WTC11 (cell line): ENCODE data around the gene ADCY3. TPM values are rescaled to one million over a fixed set of nuclear protein-coding genes. Genes with fewer than 3 reads are reported as not detected.
"Not testable (repeated sequence)": the region's sequence is repeated elsewhere in the genome, so short reads cannot be mapped to it uniquely, and the experiment has no call there.

Experiments
- ATAC-seq: fragments of 200-7000 bp; cut with Tn5 transposase; 2 replicates; pipeline ENCODE4 v1.10.0; 2021; ENCODE audit warnings: mild to moderate bottlenecking, moderate library complexity
- CTCF ChIA-PET: fragments of 300-600 bp; sonication (Branson Sonifier 250); formaldehyde crosslinking; loops from one replicate; lab custom pipeline; 2021; ENCODE audit warnings: antibody characterized with exemption; lab: Charles Lee
- POLR2A ChIA-PET: fragments of 350-600 bp; sonication (Branson Sonifier 250); formaldehyde crosslinking; loops from one replicate; lab custom pipeline; 2021; ENCODE audit warnings: antibody characterized with exemption; lab: Charles Lee
- DNase-seq: peaks from one replicate; pipeline ENCODE4 v3.0.0; 2021; ENCODE audit warnings: low spot score
- H3K27ac Mint-ChIP-seq: 2 replicates; pipeline ENCODE4 v1.8.0; 2021; ENCODE audit warnings: mixed read lengths
- H3K27me3 Mint-ChIP-seq: 2 replicates; pipeline ENCODE4 v1.8.0; 2021; ENCODE audit warnings: low read depth, mild to moderate bottlenecking, moderate library complexity, mixed read lengths
- H3K36me3 Mint-ChIP-seq: 2 replicates; pipeline ENCODE4 v1.8.0; 2021; ENCODE audit warnings: mixed read lengths
- H3K4me1 Mint-ChIP-seq: 2 replicates; pipeline ENCODE4 v1.8.0; 2022; ENCODE audit warnings: mixed read lengths
- H3K4me3 Mint-ChIP-seq: 2 replicates; pipeline ENCODE4 v1.8.0; 2021; ENCODE audit warnings: mild to moderate bottlenecking, moderate library complexity, mixed read lengths
- H3K9me3 Mint-ChIP-seq: 2 replicates; pipeline ENCODE4 v1.8.0; 2021; ENCODE audit warnings: mixed read lengths
- GTF2I ChIP-seq: fragments of 250-450 bp; sonication (Bioruptor Pico); conservative IDR thresholded peaks from 2 replicates; pipeline ENCODE4 v1.4.0; 2021; ENCODE audit warnings: mild to moderate bottlenecking
- JAZF1 ChIP-seq: fragments of 250-450 bp; sonication (Bioruptor Pico); IDR thresholded peaks from 2 replicates; pipeline ENCODE4 v1.9.0; 2021; ENCODE audit warnings: moderate library complexity, mild to moderate bottlenecking, inconsistent platforms
- JUN ChIP-seq: sonication (generic); formaldehyde crosslinking; IDR thresholded peaks from 2 replicates; pipeline ENCODE4 v1.8.0; 2023; ENCODE audit warnings: mild to moderate bottlenecking, missing genetic modification reagents
- NFATC4 ChIP-seq: fragments of 250-450 bp; sonication (Bioruptor Pico); IDR thresholded peaks from 2 replicates; pipeline ENCODE4 v1.9.0; 2021; ENCODE audit warnings: mild to moderate bottlenecking
- PRRX2 ChIP-seq: fragments of 250-450 bp; sonication (Bioruptor Pico); IDR thresholded peaks from 2 replicates; pipeline ENCODE4 v1.8.0; 2021; ENCODE audit warnings: mild to moderate bottlenecking
- RORB ChIP-seq: fragments of 250-450 bp; sonication (Bioruptor Pico); IDR thresholded peaks from 2 replicates; pipeline ENCODE4 v1.9.0; 2021; ENCODE audit warnings: mild to moderate bottlenecking
- SOX15 ChIP-seq: fragments of 250-450 bp; sonication (Bioruptor Pico); IDR thresholded peaks from 2 replicates; pipeline ENCODE4 v1.9.0; 2021; ENCODE audit warnings: mild to moderate bottlenecking
- TEAD4 ChIP-seq: sonication (generic); formaldehyde crosslinking; IDR thresholded peaks from 2 replicates; pipeline ENCODE4 v1.8.0; 2022; ENCODE audit warnings: mild to moderate bottlenecking, missing genetic modification reagents
- ZBTB21 ChIP-seq: sonication (generic); formaldehyde crosslinking; IDR thresholded peaks from 2 replicates; pipeline ENCODE4 v1.8.1; 2023; ENCODE audit warnings: mild to moderate bottlenecking, missing genetic modification reagents, borderline replicate concordance
- ZMAT4 ChIP-seq: fragments of 250-450 bp; sonication (Bioruptor Pico); IDR thresholded peaks from 2 replicates; pipeline ENCODE4 v1.9.0; 2021; ENCODE audit warnings: mild to moderate bottlenecking
- ZNF121 ChIP-seq: sonication (generic); formaldehyde crosslinking; IDR thresholded peaks from 2 replicates; pipeline ENCODE4 v1.8.0; 2023; ENCODE audit warnings: missing genetic modification reagents
- ZNF423 ChIP-seq: fragments of 250-450 bp; sonication (Bioruptor Pico); IDR thresholded peaks from 2 replicates; pipeline ENCODE4 v2.1.2; 2022; ENCODE audit warnings: mild to moderate bottlenecking, moderate library complexity
- total RNA-seq: library from RNA; stranded (reverse); gene quantifications from 3 replicates; pipeline ENCODE4 v1.2.3, GENCODE V29; 2021
- TF ChIP-seq, protein P1 (sequence below): sonication (generic); formaldehyde crosslinking; IDR thresholded peaks from 2 replicates; pipeline ENCODE4 v1.8.0; 2022; ENCODE audit warnings: mild to moderate bottlenecking, missing genetic modification reagents
- TF ChIP-seq, protein P2 (sequence below): sonication (generic); formaldehyde crosslinking; IDR thresholded peaks from 2 replicates; pipeline ENCODE4 v1.8.0; 2023; ENCODE audit warnings: missing genetic modification reagents, mild to moderate bottlenecking, borderline replicate concordance

The ADCY3 gene
- total RNA-seq, 1 experiment from 2014 or later: 37.1 TPM

GRCh38 chr2:24806661-24807036 lies 113.4 kb downstream of the ADCY3 start:
- no peaks in the 10 kb centered on the region for H3K4me1 Mint-ChIP-seq
- CTCF ChIA-PET: no interaction called here
- no peak for ATAC-seq
- no peak for DNase-seq
- POLR2A ChIA-PET: no interaction called here
- H3K9me3 Mint-ChIP-seq: peaks cover 43% of the 10 kb centered on the region
- TF ChIP-seq JAZF1: no peak
- no peak for TF ChIP-seq SOX15
- TF ChIP-seq PRRX2 (CRISPR knock-in tag): no peak
- TF ChIP-seq RORB: no peak
- no peak for TF ChIP-seq ZNF423 (CRISPR knock-in tag)
- TF ChIP-seq, protein P1, sequence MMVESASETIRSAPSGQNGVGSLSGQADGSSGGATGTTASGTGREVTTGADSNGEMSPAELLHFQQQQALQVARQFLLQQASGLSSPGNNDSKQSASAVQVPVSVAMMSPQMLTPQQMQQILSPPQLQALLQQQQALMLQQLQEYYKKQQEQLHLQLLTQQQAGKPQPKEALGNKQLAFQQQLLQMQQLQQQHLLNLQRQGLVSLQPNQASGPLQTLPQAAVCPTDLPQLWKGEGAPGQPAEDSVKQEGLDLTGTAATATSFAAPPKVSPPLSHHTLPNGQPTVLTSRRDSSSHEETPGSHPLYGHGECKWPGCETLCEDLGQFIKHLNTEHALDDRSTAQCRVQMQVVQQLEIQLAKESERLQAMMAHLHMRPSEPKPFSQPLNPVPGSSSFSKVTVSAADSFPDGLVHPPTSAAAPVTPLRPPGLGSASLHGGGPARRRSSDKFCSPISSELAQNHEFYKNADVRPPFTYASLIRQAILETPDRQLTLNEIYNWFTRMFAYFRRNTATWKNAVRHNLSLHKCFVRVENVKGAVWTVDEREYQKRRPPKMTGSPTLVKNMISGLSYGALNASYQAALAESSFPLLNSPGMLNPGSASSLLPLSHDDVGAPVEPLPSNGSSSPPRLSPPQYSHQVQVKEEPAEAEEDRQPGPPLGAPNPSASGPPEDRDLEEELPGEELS (CRISPR knock-in tag): no peak
- TF ChIP-seq ZNF121 (CRISPR knock-in tag): no peak
- no peak for TF ChIP-seq JUN (CRISPR knock-in tag)
- TF ChIP-seq ZBTB21: no peak
- TF ChIP-seq ZMAT4 (CRISPR knock-in tag): no peak
- TF ChIP-seq, protein P2, sequence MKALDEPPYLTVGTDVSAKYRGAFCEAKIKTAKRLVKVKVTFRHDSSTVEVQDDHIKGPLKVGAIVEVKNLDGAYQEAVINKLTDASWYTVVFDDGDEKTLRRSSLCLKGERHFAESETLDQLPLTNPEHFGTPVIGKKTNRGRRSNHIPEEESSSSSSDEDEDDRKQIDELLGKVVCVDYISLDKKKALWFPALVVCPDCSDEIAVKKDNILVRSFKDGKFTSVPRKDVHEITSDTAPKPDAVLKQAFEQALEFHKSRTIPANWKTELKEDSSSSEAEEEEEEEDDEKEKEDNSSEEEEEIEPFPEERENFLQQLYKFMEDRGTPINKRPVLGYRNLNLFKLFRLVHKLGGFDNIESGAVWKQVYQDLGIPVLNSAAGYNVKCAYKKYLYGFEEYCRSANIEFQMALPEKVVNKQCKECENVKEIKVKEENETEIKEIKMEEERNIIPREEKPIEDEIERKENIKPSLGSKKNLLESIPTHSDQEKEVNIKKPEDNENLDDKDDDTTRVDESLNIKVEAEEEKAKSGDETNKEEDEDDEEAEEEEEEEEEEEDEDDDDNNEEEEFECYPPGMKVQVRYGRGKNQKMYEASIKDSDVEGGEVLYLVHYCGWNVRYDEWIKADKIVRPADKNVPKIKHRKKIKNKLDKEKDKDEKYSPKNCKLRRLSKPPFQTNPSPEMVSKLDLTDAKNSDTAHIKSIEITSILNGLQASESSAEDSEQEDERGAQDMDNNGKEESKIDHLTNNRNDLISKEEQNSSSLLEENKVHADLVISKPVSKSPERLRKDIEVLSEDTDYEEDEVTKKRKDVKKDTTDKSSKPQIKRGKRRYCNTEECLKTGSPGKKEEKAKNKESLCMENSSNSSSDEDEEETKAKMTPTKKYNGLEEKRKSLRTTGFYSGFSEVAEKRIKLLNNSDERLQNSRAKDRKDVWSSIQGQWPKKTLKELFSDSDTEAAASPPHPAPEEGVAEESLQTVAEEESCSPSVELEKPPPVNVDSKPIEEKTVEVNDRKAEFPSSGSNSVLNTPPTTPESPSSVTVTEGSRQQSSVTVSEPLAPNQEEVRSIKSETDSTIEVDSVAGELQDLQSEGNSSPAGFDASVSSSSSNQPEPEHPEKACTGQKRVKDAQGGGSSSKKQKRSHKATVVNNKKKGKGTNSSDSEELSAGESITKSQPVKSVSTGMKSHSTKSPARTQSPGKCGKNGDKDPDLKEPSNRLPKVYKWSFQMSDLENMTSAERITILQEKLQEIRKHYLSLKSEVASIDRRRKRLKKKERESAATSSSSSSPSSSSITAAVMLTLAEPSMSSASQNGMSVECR (CRISPR knock-in tag): no peak
- TF ChIP-seq TEAD4 (CRISPR knock-in tag): no peak
- no peak overlapping the region for H3K4me3 Mint-ChIP-seq
- peaks cover 63% of the 10 kb centered on the region for H3K36me3 Mint-ChIP-seq
- no peak overlapping the region for H3K27ac Mint-ChIP-seq
- no peaks in the 10 kb centered on the region; the same call in none of the 2 replicates for H3K27me3 Mint-ChIP-seq

DNA sequence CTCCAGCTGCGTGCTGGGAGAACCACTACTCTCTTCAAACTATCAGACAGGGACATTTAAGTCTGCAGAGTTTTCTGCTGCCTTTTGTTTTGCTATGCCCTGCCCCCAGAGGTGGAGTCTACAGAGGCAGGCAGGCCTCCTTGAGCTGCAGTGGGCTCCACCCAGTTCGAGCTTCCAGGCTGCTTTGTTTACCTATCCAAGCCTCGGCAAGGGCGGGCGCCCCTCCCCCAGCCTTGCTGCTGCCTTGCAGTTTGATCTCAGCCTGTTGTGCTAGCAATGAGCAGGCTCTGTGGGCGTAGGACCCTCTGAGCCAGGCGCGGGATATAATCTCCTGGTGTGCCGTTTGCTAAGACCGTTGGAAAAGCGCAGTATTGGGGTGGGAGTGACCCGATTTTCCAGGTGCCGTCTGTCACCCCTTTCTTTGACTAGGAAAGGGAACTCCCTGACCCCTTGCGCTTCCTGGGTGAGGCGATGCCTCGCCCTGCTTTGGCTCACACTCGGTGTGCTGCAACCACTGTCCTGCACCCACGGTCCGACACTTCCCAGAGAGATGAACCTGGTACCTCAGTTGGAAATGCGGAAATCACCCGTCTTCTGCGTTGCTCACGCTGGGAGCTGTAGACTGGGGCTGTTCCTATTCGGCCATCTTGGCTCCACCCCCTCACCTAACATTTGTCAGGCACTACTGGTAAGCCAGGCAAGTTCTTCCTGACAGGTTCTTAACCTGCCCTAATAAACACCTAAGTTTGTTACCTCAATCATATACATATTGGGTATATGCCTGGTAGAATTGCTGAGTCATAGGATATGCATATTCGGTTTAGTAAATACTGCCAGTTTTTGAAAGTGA lies 114.0 kb downstream of the ADCY3 start:
- CTCF ChIA-PET, H3K27me3 Mint-ChIP-seq, POLR2A ChIA-PET, H3K27ac Mint-ChIP-seq, DNase-seq, H3K4me3 Mint-ChIP-seq, H3K4me1 Mint-ChIP-seq, ATAC-seq: not testable (repeated sequence)
- Mint-ChIP-seq H3K36me3 (peaks cover 68% of the 10 kb centered on the region), H3K9me3 (peaks cover 44% of the 10 kb centered on the region)

- H3K4me1 Mint-ChIP-seq, H3K4me3 Mint-ChIP-seq, POLR2A ChIA-PET, H3K27me3 Mint-ChIP-seq, CTCF ChIA-PET, H3K27ac Mint-ChIP-seq, ATAC-seq, DNase-seq: not testable (repeated sequence)
- Mint-ChIP-seq H3K36me3 (peaks cover 90% of the 10 kb centered on the region), H3K9me3 (peaks cover 40% of the 10 kb centered on the region)
These were observed 119.5 kb downstream of the ADCY3 start for GRCh38 chr2:24800487-24800886.

GRCh38 chr2:24797644-24798043 lies 122.4 kb downstream of the ADCY3 start:
- DNase-seq (no peak), ATAC-seq (no peak)
- TF ChIP-seq GTF2I: no peak
- TF ChIP-seq NFATC4: no peak
- H3K4me3 Mint-ChIP-seq: no peak overlapping the region
- ChIA-PET POLR2A (no interaction called here), CTCF (no interaction called here)
- H3K9me3 Mint-ChIP-seq: peaks cover 17% of the 10 kb centered on the region; the same call in 1 of the 2 replicates
- H3K27ac Mint-ChIP-seq: no peak overlapping the region
- peaks cover 24% of the 10 kb centered on the region for H3K4me1 Mint-ChIP-seq
- H3K36me3 Mint-ChIP-seq: peaks cover 69% of the 10 kb centered on the region
- H3K27me3 Mint-ChIP-seq: 0 out of 2 replicates have a peak, but pooled peaks cover 2% of the 10 kb centered on the region
